ENCODE data around the gene IMPA2.

Gene IMPA2

GRCh38 chr18:12059334-12060181 is 78.3 kb downstream of the IMPA2 start:
- peak; percentile 31 for DNase-seq (ENCODE audit: low read depth)
- TF ChIP-seq CTCF (conservative IDR thresholded peaks at IDR 0.05; ENCODE audit: low read depth, low read length), result no peak
- no peak overlapping the region for H3K4me3 ChIP-seq (ENCODE audit: low read depth, low read length)

- TF ChIP-seq CTCF (conservative IDR thresholded peaks at IDR 0.05; ENCODE audit: low read depth, low read length), result no peak
- DNase-seq (ENCODE audit: low read depth), result no peak
- H3K4me3 ChIP-seq (ENCODE audit: low read depth, low read length), result no peak overlapping the region
Observed at GRCh38 chr18:12060182-12060870, 79.0 kb downstream of the IMPA2 start.

GRCh38 chr18:12061685-12062084 is 80.4 kb downstream of the IMPA2 start:
- TF ChIP-seq CTCF (conservative IDR thresholded peaks at IDR 0.05; ENCODE audit: low read depth, low read length), result no peak
- no peak for DNase-seq (ENCODE audit: low read depth)
- no peak overlapping the region for H3K4me3 ChIP-seq (ENCODE audit: low read depth, low read length)

GRCh38 chr18:12062974-12063373 is 81.7 kb downstream of the IMPA2 start:
- no peak for DNase-seq (ENCODE audit: low read depth)
- TF ChIP-seq CTCF (conservative IDR thresholded peaks at IDR 0.05; ENCODE audit: low read depth, low read length), result no peak
- H3K4me3 ChIP-seq (ENCODE audit: low read depth, low read length), result no peak overlapping the region

GRCh38 chr18:12064086-12064763 is 82.9 kb downstream of the IMPA2 start:
- H3K4me3 ChIP-seq (ENCODE audit: low read depth, low read length), result no peak overlapping the region
- TF ChIP-seq CTCF (conservative IDR thresholded peaks at IDR 0.05; ENCODE audit: low read depth, low read length), result no peak
- DNase-seq (ENCODE audit: low read depth), result no peak

- no peak for DNase-seq (ENCODE audit: low read depth)
- TF ChIP-seq CTCF (conservative IDR thresholded peaks at IDR 0.05; ENCODE audit: low read depth, low read length), result no peak
- H3K4me3 ChIP-seq (ENCODE audit: low read depth, low read length), result no peak overlapping the region
Observed at GRCh38 chr18:12065397-12065796, 84.1 kb downstream of the IMPA2 start.

All from choroid plexus epithelial cell (primary cell).